Left renal cortex interstitium (tissue), 4 donors: Measurements from ENCODE around the gene CPNE5. TPM values are rescaled to one million over a fixed set of nuclear protein-coding genes. Genes with fewer than 3 reads are reported as not detected.

Experiments
- DNase-seq, 4 donors: peaks; one replicate each; pipeline ENCODE4 v3.0.0-alpha.2; 2013; ENCODE audit warnings: low read depth in 4 of 4, low spot score in 2 of 4, missing footprints in 1 of 4
- polyA plus RNA-seq, 4 donors: library from polyadenylated mRNA; unstranded; fragments of 120-200 nt; gene quantifications; one replicate each; pipeline ENCODE4 v1.2.1, GENCODE V29; 2013; ENCODE audit not compliant: insufficient read length in 4 of 4

Gene CPNE5
- polyA plus RNA-seq, 4 donors, result 12.2 to 16.6 (median 13.8) TPM

- DNase-seq, result no peak
These were observed 19.2 kb upstream of the CPNE5 start for GRCh38 chr6:36858407-36858981.

DNA sequence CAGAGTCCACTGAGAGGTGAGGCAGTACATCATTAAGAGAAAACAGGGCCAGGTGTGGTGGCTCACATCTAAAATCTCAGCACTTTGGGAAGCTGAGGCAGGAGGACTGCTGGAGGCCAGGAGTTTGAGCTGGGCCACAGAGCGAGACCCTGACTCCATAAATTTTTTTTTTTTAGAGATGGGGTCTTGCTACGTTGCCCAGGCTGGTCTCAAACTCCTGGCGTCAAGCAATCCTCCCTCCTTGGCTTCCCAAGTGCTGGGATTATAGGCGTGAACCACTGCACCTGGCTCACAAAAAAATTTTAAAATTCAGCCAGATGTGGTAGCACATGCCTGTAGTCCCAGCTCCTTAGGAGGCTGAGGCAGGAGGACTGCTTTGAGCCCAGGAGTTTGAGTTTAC, 18.1 kb upstream of the CPNE5 start:
- DNase-seq, result no peak

DNA sequence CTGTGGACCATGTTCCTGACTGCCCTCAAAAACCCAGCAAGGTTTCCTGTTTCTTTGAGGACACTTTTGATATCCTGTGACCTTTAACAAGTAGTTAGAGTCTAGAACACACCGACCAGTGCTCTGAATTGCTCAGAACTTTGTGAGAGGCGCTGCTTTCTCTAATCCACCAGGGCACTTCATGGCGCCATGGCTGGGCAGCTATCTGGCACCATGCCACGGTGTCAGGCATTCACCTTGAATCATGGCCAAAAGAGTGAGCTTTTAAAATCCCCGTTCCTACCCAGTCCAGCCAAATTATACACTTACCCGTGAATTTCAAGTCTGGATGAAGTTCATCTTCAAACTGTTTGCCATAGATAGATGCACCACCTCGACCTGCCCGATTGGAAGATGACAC, 17.0 kb upstream of the CPNE5 start:
- no peak for DNase-seq

DNA sequence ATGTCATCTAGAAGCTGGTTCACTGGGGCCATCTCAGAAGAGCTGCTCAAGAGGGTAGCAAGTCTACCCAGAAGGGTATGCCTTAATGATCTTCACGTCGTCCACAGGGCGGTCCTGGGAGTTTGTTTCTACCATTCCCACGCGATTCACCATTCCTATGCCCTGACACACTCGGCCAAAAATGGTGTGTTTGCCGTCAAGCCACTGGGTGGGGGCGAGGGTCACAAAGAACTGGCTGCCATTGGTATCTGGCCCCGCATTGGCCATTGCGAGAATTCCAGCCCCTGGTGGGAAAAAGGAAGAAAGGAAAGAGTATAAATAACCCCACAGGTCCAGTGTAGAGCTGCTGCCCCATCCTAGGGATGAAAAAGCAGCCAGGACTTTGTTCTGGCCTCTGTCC, 16.5 kb upstream of the CPNE5 start:
- DNase-seq, result no peak

DNA sequence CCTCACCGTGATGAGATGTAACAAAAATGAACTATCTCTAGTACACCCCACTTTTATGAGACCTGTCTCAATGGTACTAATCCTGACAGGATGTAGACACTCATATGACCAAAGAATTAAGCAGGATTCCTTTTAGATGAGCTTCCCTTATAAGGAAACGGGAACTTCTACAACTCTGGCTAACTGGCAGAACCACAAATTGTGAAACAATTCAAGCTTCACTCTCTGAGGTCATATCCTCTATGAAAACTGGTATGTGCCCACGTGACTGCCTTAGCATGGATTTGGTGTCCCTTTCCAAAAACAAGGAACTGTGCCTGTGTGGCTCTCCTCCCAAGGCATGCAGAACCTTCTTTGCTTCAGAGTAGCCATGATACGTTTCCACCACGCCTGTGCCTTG, 14.1 kb upstream of the CPNE5 start:
- DNase-seq, result no peak

GRCh38 chr6:36852481-36853147, 13.4 kb upstream of the CPNE5 start:
- DNase-seq, result no peak

DNA sequence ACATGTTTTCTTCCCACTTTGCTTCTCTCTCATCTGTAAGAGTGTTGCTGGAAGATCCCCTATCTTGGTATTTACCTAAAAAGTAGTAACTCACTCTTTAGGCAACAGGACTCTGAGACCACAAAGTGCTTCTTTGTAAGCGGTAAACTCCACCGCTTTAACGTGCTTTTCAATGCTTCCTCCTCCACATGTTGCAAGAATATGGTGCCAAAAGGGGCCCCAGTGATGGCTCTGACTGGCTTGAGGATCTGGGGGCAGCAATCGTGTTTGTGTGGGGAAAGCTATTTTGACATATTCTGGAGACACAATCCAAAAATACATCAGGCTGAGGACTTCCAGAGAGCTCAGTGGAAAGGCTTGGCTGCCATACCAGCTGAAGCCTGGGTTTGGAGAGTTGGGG, 12.4 kb upstream of the CPNE5 start:
- DNase-seq, result no peak

DNA sequence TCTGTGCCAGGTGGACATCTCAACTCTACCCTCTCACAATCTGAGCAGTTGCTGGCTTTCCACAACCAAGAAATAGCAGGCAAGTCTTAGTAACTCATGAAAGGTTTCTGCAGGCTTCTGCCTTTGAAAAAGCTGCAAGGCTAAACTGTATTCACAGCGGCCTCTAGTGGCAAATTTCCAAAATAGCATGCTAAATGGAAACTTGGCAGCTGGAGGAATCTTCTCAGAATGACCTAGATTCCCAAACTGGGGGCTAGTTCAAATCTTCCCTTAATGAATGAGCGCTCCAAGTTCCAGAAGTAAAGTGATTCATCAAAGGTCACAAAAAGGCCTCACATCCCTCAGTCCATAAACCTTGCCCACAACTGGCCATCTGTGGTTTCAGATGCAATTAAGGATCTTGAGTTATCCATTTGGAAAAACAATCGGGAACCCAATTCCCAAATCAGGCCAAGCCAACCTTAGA, 11.9 kb upstream of the CPNE5 start:
- no peak for DNase-seq

GRCh38 chr6:36850021-36850420, 10.8 kb upstream of the CPNE5 start:
- DNase-seq, result no peak

- DNase-seq, result peak in 1 of 4 donors; percentile 60
These were observed 9.6 kb upstream of the CPNE5 start for GRCh38 chr6:36848658-36849441.

GRCh38 chr6:36847991-36848390, 8.7 kb upstream of the CPNE5 start:
- DNase-seq, result no peak

GRCh38 chr6:36847152-36847551, 7.9 kb upstream of the CPNE5 start:
- DNase-seq, result no peak

- DNase-seq, result no peak
These were observed 6.0 kb upstream of the CPNE5 start for GRCh38 chr6:36845233-36845632.

- no peak for DNase-seq
These were observed 5.3 kb upstream of the CPNE5 start for GRCh38 chr6:36844232-36845170.

- no peak for DNase-seq
These were observed 3.9 kb upstream of the CPNE5 start for GRCh38 chr6:36843170-36843569.

DNA sequence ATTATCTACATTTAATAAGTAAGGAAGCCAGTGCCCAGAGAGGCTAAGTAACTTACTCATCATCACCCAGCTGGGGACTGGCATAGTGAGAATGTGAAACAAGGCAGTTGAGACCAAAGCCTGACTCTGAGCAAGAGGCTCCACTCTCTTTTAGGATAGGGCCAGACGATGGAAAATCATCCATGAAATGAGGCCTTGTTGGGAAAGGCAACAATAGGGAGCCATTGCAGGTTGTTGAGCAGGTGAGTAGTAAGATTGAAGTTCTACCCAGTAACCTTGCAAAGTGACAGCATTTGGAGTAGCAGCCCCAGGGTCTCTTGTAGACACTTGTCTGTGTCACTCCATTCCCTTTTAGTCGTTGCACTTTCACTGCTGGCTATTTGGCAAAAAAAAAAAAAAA, 2.5 kb upstream of the CPNE5 start:
- DNase-seq, result no peak

- no peak for DNase-seq
These were observed 1.5 kb upstream of the CPNE5 start for GRCh38 chr6:36840432-36841403.

GRCh38 chr6:36839749-36840431, 646 bp upstream of the CPNE5 start:
- no peak for DNase-seq

DNA sequence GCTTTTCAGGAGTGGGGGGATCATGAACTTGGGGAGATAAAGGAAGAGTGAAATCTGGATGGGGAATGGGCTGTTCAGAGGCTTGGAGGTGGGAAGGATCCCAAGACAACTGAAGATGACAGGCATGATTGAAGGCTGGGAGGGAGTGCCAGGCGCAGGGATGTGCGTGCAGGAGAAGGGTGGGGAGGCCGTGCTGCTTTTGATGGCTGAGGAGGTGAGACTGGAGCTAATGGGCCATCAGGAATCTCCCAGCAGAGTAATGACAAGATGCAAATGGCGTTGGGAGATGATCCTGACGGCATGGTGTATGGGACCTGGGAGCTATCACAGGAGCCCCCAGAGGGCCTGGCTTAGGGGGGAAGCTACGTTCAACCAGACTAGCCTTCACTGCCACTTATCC, 1.6 kb downstream of the CPNE5 start:
- DNase-seq, result no peak
